Lower lobe of right lung (tissue), 2 donors: ENCODE data around the gene OSGEP. TPM values are rescaled to one million over a fixed set of nuclear protein-coding genes. Genes with fewer than 3 reads are reported as not detected.

Experiments
- ATAC-seq, 2 donors: fragments of 200-7000 bp; cut with Tn5 transposase; one replicate each; pipeline ENCODE4 v1.9.1; 2020 to 2022; ENCODE audit warnings: mild to moderate bottlenecking in 2 of 2, moderate library complexity in 2 of 2
- DNase-seq: peaks from one replicate; pipeline ENCODE4 v3.0.0-alpha.2; 2020
- H3K27ac ChIP-seq: fragments of 200-600 bp; one replicate; pipeline ENCODE4 v1.8.0; 2022
- H3K27me3 ChIP-seq: fragments of 200-600 bp; one replicate; pipeline ENCODE4 v1.8.0; 2022; ENCODE audit warnings: low read depth
- H3K36me3 ChIP-seq: fragments of 200-600 bp; one replicate; pipeline ENCODE4 v1.8.0; 2022; ENCODE audit warnings: mild to moderate bottlenecking
- H3K4me1 ChIP-seq: fragments of 200-600 bp; one replicate; pipeline ENCODE4 v1.8.0; 2022
- H3K4me3 ChIP-seq: fragments of 200-600 bp; one replicate; pipeline ENCODE4 v1.8.0; 2022; ENCODE audit warnings: mild to moderate bottlenecking
- H3K9me3 ChIP-seq: fragments of 200-600 bp; one replicate; pipeline ENCODE4 v1.8.0; 2022
- CTCF ChIP-seq: fragments of 200-600 bp; IDR thresholded peaks from one replicate; pipeline ENCODE4 v1.8.0; 2022; ENCODE audit warnings: antibody characterized with exemption, mild to moderate bottlenecking
- intact Hi-C: fragments of 100-400 bp; cut with DNase I; formaldehyde crosslinking; loops from one replicate; pipeline ENCODE4 v1.11.0; 2022
- total RNA-seq: library from RNA; stranded (reverse); fragmentation: NEBNext Ultra II Directional; extraction: Animal tissue kit (Norgen Biotek cat#: 25700); gene quantifications from one replicate; pipeline ENCODE4 v1.2.1, GENCODE V29; 2021
- donor health status: DM: no; HTN: yes; CAD: no; lungs with severe emphysema.

OSGEP gene
- total RNA-seq, 1 donor from 2014 or later: 32.6 TPM

DNA sequence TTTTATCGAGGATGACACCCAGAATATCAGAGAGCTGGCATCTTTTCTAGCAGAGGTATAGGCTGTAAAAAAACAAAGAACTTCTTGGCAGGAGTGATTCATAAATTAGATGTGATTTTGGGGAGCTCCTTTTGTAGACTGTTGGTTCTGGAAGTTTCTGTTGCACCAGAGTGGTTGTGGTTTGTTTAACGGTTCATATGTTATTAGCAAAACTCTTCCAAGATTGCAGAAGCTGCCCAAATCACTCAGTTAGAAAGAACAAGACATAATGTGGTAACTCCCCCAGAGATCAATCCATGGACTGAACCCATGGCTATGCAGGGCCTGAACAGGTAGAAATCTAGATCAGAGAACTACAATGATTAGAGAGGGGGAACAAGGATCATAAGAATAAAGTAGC lies 44.0 kb upstream of the OSGEP start:
- H3K27ac ChIP-seq: no peak overlapping the region

GRCh38 chr14:20494935-20495766 lies 40.5 kb upstream of the OSGEP start:
- DNase-seq: no peak
- H3K4me1 ChIP-seq: no peaks in the 10 kb centered on the region
- peak in 1 of 2 donors; percentile 57 for ATAC-seq
- H3K27ac ChIP-seq: no peak overlapping the region
- no peaks in the 10 kb centered on the region for H3K36me3 ChIP-seq
- TF ChIP-seq CTCF: no peak
- intact Hi-C loops: no loop called here
- no peaks in the 10 kb centered on the region for H3K27me3 ChIP-seq
- H3K4me3 ChIP-seq: no peak overlapping the region
- H3K9me3 ChIP-seq: no peaks in the 10 kb centered on the region

More for the DNA sequence above, 44.0 kb upstream of the OSGEP start:
- H3K4me3 ChIP-seq: no peak overlapping the region
- peaks cover under 1% of the 10 kb centered on the region for H3K4me1 ChIP-seq
- intact Hi-C loops: no loop called here
- no peak for DNase-seq
- H3K9me3 ChIP-seq: no peaks in the 10 kb centered on the region
- TF ChIP-seq CTCF: no peak
- ATAC-seq: no peak
- no peaks in the 10 kb centered on the region for H3K27me3 ChIP-seq
- no peaks in the 10 kb centered on the region for H3K36me3 ChIP-seq

- Histone ChIP-seq H3K27me3 (no peaks in the 10 kb centered on the region), H3K9me3 (no peaks in the 10 kb centered on the region), H3K4me3 (no peak overlapping the region), H3K4me1 (peaks cover 8% of the 10 kb centered on the region), H3K36me3 (no peaks in the 10 kb centered on the region), H3K27ac (no peak overlapping the region)
- ATAC-seq: peak; percentile 52 to 65
- TF ChIP-seq CTCF: no peak
- DNase-seq: no peak
- intact Hi-C loops: no loop called here
Measured at GRCh38 chr14:20493634-20494033, 39.0 kb upstream of the OSGEP start.

GRCh38 chr14:20492486-20492885 lies 37.9 kb upstream of the OSGEP start:
- Histone ChIP-seq H3K27me3 (no peaks in the 10 kb centered on the region), H3K4me3 (no peak overlapping the region), H3K27ac (no peak overlapping the region), H3K9me3 (no peaks in the 10 kb centered on the region), H3K4me1 (peaks cover 11% of the 10 kb centered on the region), H3K36me3 (no peaks in the 10 kb centered on the region)
- DNase-seq (no peak), ATAC-seq (no peak)
- intact Hi-C loops: no loop called here
- no peak for TF ChIP-seq CTCF

- Histone ChIP-seq H3K27me3 (no peaks in the 10 kb centered on the region), H3K9me3 (no peaks in the 10 kb centered on the region), H3K27ac (no peak overlapping the region), H3K4me1 (peaks cover 15% of the 10 kb centered on the region), H3K4me3 (no peak overlapping the region), H3K36me3 (no peaks in the 10 kb centered on the region)
- TF ChIP-seq CTCF: no peak
- intact Hi-C loops: no loop called here
- DNase-seq: no peak
- ATAC-seq: no peak
Measured at GRCh38 chr14:20490563-20490962, 36.0 kb upstream of the OSGEP start.
